NCI-H345 (cell line): ENCODE data around the gene RNU6-9.
A peak's percentile ranks its signal among the peaks of the same experiment; 100 is the strongest.
"Not testable (repeated sequence)": the region's sequence is repeated elsewhere in the genome, so short reads cannot be mapped to it uniquely, and the experiment has no call there.

Source experiments
- DNase-seq: peaks from one replicate; lab custom pipeline; 2025; lab: John Stamatoyannopoulos, UW

Gene RNU6-9

GRCh38 chr19:861756-862580 lies 31.3 kb upstream of the RNU6-9 start:
- peak; percentile 52 for DNase-seq

GRCh38 chr19:862581-863314 lies 30.5 kb upstream of the RNU6-9 start:
- peak; percentile 17 for DNase-seq

GRCh38 chr19:863315-863620 lies 30.0 kb upstream of the RNU6-9 start:
- no peak for DNase-seq

- no peak for DNase-seq
Observed at GRCh38 chr19:866769-867300, 26.4 kb upstream of the RNU6-9 start.

- DNase-seq = no peak
Observed at GRCh38 chr19:867301-867793, 25.9 kb upstream of the RNU6-9 start.

GRCh38 chr19:867855-868457 lies 25.3 kb upstream of the RNU6-9 start:
- DNase-seq = no peak

- DNase-seq = no peak
Observed at GRCh38 chr19:868458-869244, 24.6 kb upstream of the RNU6-9 start.

GRCh38 chr19:869245-870177 lies 23.8 kb upstream of the RNU6-9 start:
- no peak for DNase-seq

- no peak for DNase-seq
Observed at GRCh38 chr19:870314-870713, 23.0 kb upstream of the RNU6-9 start.

- DNase-seq = peak; percentile 83
Observed at GRCh38 chr19:870963-871401, 22.3 kb upstream of the RNU6-9 start.

- no peak for DNase-seq
Observed at GRCh38 chr19:871446-872265, 21.6 kb upstream of the RNU6-9 start.

GRCh38 chr19:872266-872951 lies 20.9 kb upstream of the RNU6-9 start:
- no peak for DNase-seq

GRCh38 chr19:873084-873483 lies 20.2 kb upstream of the RNU6-9 start:
- no peak for DNase-seq

- no peak for DNase-seq
Observed at GRCh38 chr19:873561-874041, 19.7 kb upstream of the RNU6-9 start.

GRCh38 chr19:875265-875879 lies 17.9 kb upstream of the RNU6-9 start:
- no peak for DNase-seq

GRCh38 chr19:876089-876488 lies 17.2 kb upstream of the RNU6-9 start:
- DNase-seq = no peak

GRCh38 chr19:876780-877314 lies 16.4 kb upstream of the RNU6-9 start:
- no peak for DNase-seq

GRCh38 chr19:877992-878660 lies 15.2 kb upstream of the RNU6-9 start:
- not testable (repeated sequence) for DNase-seq
